GM19099 (cell line): Measurements from ENCODE around the gene TIGD2.
A peak's percentile ranks its signal among the peaks of the same experiment; 100 is the strongest.

Experiments used
- POLR2A ChIP-seq: IDR thresholded peaks from 3 replicates; pipeline ENCODE4 v1.6.1; 2011; ENCODE audit warnings: low read depth; ENCODE audit not compliant: insufficient read length; ENCODE audit errors: extremely low read depth

Gene TIGD2

GRCh38 chr4:89110986-89111832 is at the start of gene TIGD2:
Gene TIGD2 (plus strand): TSS chr4:89111533. CDS start chr4:89112975, 1,442 bp downstream.
- TF ChIP-seq POLR2A, result peak; percentile 95

- TF ChIP-seq POLR2A, result no peak
Measured at GRCh38 chr4:89064848-89065247, 46.5 kb upstream of the TIGD2 start.

GRCh38 chr4:89067417-89067816 is 43.9 kb upstream of the TIGD2 start:
- TF ChIP-seq POLR2A, result no peak

GRCh38 chr4:89069481-89069880 is 41.9 kb upstream of the TIGD2 start:
- no peak for TF ChIP-seq POLR2A

DNA sequence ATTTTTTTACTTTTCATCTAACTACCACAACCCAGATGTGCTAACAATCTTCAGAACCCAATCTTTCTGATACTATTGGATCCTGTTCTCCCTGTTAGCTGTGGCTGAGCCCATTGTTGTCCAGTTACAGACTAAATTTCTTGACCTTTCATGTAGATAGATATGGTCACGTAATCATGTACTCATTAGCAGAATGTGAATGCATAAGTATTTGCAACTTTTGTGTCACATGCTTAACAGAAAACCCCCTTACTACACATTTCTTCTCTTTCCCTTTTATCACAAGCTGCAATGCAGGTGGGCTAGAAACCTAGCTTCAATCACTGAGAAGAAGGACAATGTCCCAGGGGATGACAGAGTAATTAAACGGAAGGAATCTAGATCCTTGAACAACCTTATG is 41.3 kb upstream of the TIGD2 start:
- no peak for TF ChIP-seq POLR2A

- TF ChIP-seq POLR2A, result no peak
Measured at GRCh38 chr4:89071311-89071710, 40.0 kb upstream of the TIGD2 start.

- TF ChIP-seq POLR2A, result no peak
Measured at GRCh38 chr4:89072921-89073320, 38.4 kb upstream of the TIGD2 start.

GRCh38 chr4:89077761-89078160 is 33.6 kb upstream of the TIGD2 start:
- TF ChIP-seq POLR2A, result no peak

- TF ChIP-seq POLR2A, result no peak
Measured at GRCh38 chr4:89078300-89078699, 33.0 kb upstream of the TIGD2 start.

- TF ChIP-seq POLR2A, result no peak
Measured at GRCh38 chr4:89099034-89099433, 12.3 kb upstream of the TIGD2 start.

DNA sequence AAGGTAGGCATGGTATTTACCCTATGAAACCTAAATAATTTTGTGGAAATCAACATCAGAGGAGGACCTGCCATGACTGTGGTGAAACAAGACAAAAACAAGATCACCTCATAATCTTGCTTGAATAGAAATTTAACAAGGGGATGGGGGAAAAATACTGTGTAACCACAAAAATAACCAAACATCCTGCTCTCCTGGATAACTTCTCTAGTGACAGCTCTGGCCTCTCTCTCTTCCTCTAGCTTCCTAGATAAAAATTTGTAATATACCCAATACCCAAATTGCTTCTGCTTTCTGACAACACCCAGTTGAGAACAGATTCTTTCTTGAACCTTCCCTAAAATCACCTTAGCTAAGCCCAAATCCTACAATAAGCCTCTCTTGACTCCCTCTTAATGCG is 11.9 kb upstream of the TIGD2 start:
- no peak for TF ChIP-seq POLR2A

DNA sequence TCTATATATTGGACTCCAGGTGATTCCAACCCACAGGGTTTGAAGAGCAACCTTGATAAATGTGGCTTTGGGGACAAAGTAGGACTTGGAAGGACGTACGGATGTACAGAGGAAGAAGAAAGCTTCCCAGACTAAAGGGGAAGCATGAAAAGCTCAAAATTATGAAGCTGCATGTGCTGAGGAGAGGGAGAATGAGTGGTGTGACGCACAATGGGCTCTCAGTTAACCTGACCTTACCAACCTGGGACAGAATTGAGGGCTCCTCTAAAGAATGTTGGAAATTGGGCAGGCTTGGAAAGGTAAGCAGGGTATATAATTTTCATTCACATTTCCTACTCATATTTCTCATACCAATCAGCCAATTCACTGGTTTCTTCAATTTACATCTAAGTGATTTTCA is 10.5 kb upstream of the TIGD2 start:
- no peak for TF ChIP-seq POLR2A

DNA sequence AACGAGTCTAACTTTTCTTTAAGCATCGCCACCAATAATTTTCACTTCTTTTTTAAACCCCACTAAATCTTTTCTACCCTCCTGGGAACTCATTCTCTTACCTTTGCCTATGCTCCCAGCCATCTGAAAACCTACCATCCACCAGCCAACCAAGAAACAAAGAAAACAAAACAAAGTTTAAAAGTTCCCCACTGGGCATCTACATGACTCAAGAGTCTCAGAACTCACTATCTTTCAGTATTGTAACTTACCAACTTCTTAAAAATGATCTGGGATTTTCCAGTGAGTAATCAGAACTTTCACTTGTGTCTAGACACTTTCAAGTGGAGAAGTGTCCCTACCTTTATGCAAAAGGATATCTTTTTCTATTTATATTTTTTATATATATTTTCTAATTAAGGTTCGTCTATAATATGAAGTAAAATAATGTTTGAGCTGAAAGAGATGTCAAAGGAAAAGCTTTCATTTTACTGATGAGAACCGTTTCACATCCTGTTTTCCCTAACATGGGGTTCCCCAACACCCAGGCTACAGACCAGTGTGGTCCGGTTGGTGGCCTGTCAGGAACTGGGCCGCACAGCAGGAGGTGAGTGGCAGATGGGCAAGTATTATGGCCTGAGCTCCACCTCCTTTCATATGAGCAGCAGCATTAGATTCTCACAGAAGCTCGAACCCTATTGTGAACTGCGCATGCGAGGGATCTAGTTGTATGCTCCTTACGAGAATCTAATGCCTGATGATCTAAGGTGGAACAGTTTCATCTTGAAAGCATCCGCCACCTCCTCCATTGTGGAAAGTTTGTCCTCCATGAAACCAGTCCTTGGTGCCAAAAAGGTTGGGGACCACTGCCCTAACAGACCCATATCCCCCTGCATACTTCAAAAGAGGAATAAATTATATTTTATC is 9.8 kb upstream of the TIGD2 start:
- peak; percentile 27 for TF ChIP-seq POLR2A

- TF ChIP-seq POLR2A, result no peak
Measured at GRCh38 chr4:89105726-89106125, 5.6 kb upstream of the TIGD2 start.

GRCh38 chr4:89108091-89108490 is 3.2 kb upstream of the TIGD2 start:
- no peak for TF ChIP-seq POLR2A
